Urinary bladder (tissue), 4 donors: ENCODE results near the gene RNU6-1. TPM values are rescaled to one million over a fixed set of nuclear protein-coding genes. Genes with fewer than 3 reads are reported as not detected.

Source experiments
- DNase-seq: peaks from one replicate; pipeline ENCODE4 v3.0.0-alpha.2; 2015; ENCODE audit errors: extremely low spot score
- H3K27ac ChIP-seq: one replicate; pipeline ENCODE4 v1.5.1; 2013; ENCODE audit warnings: low read depth, mild to moderate bottlenecking, moderate library complexity
- H3K36me3 ChIP-seq: one replicate; pipeline ENCODE4 v1.6.1; 2013; ENCODE audit warnings: mild to moderate bottlenecking, moderate library complexity; ENCODE audit not compliant: insufficient read depth
- H3K4me1 ChIP-seq: one replicate; pipeline ENCODE4 v1.6.1; 2013; ENCODE audit warnings: mild to moderate bottlenecking, moderate library complexity; ENCODE audit not compliant: insufficient read depth
- H3K4me3 ChIP-seq: one replicate; pipeline ENCODE4 v1.5.1; 2013; ENCODE audit warnings: low read depth, low read length
- WGBS: extraction: QIAGEN DNeasy Blood & Tissue Kit; methylation state at CpG from one replicate; pipeline ENCODE4 v1.1.7; 2013; 5-methylcytosine and 5-hydroxymethylcytosine counted together
- polyA plus RNA-seq: library from polyadenylated mRNA; stranded (reverse); fragments of 200-250 nt; gene quantifications from one replicate; pipeline ENCODE4 v1.2.3, GENCODE V29; 2013
- total RNA-seq: library from RNA; depleted of rRNA; stranded (reverse); fragments of >200 nt; gene quantifications from one replicate; pipeline ENCODE4 v1.2.3, GENCODE V29; 2014
- donor health status: healthy with polysubstance abuse.
- donor health status: healthy.

The RNU6-1 gene
- total and polyA plus RNA-seq, 2 donors, result not detected

- Histone ChIP-seq H3K4me1 (no peaks in the 10 kb centered on the region), H3K4me3 (no peak overlapping the region), H3K27ac (no peak overlapping the region), H3K36me3 (no peaks in the 10 kb centered on the region)
- WGBS, result 100% methylated on average over 1 of the region's 1 CpG
- DNase-seq, result no peak
Observed at GRCh38 chr15:67849538-67849937, 9.7 kb upstream of the RNU6-1 start.

GRCh38 chr15:67845974-67846373 lies 6.1 kb upstream of the RNU6-1 start:
- H3K27ac ChIP-seq, result no peak overlapping the region
- DNase-seq, result no peak
- H3K4me3 ChIP-seq, result no peak overlapping the region
- WGBS, result 88% methylated on average over 5 of the region's 5 CpGs
- no peaks in the 10 kb centered on the region for H3K4me1 ChIP-seq
- no peaks in the 10 kb centered on the region for H3K36me3 ChIP-seq

GRCh38 chr15:67843571-67844387 lies 3.9 kb upstream of the RNU6-1 start:
- 66% methylated on average over 7 of the region's 7 CpGs for WGBS
- Histone ChIP-seq H3K4me1 (no peaks in the 10 kb centered on the region), H3K36me3 (no peaks in the 10 kb centered on the region), H3K27ac (no peak overlapping the region), H3K4me3 (no peak overlapping the region)
- no peak for DNase-seq

- Histone ChIP-seq H3K27ac (no peak overlapping the region), H3K4me1 (no peaks in the 10 kb centered on the region), H3K4me3 (no peak overlapping the region), H3K36me3 (no peaks in the 10 kb centered on the region)
- DNase-seq, result no peak
- 86% methylated on average over 7 of the region's 7 CpGs for WGBS
Observed at GRCh38 chr15:67843092-67843501, 3.3 kb upstream of the RNU6-1 start.

- WGBS, result 33% methylated on average over 4 of the region's 4 CpGs
- Histone ChIP-seq H3K27ac (no peak overlapping the region), H3K36me3 (no peaks in the 10 kb centered on the region), H3K4me3 (peak overlapping the region; percentile 63), H3K4me1 (no peaks in the 10 kb centered on the region)
- DNase-seq, result no peak
Observed at GRCh38 chr15:67841513-67841762, 1.6 kb upstream of the RNU6-1 start.

GRCh38 chr15:67840749-67841512 lies 1.1 kb upstream of the RNU6-1 start:
- H3K4me1 ChIP-seq, result no peaks in the 10 kb centered on the region
- no peaks in the 10 kb centered on the region for H3K36me3 ChIP-seq
- DNase-seq, result peak; percentile 57
- H3K27ac ChIP-seq, result peak overlapping the region; percentile 91
- WGBS, result 7% methylated on average over 17 of the region's 17 CpGs
- peak overlapping the region; percentile 63 for H3K4me3 ChIP-seq

- H3K4me3 ChIP-seq, result peak overlapping the region; percentile 27
- H3K27ac ChIP-seq, result no peak overlapping the region
- no peak for DNase-seq
- no peaks in the 10 kb centered on the region for H3K4me1 ChIP-seq
- no peaks in the 10 kb centered on the region for H3K36me3 ChIP-seq
- WGBS, result 2% methylated on average over 12 of the region's 12 CpGs
Observed at GRCh38 chr15:67839499-67839928, 331 bp downstream of the RNU6-1 start.

- Histone ChIP-seq H3K4me3 (no peak overlapping the region), H3K4me1 (no peaks in the 10 kb centered on the region), H3K36me3 (no peaks in the 10 kb centered on the region), H3K27ac (no peak overlapping the region)
- WGBS, result 7% methylated on average over 25 of the region's 25 CpGs
- no peak for DNase-seq
Observed at GRCh38 chr15:67838789-67839332, 984 bp downstream of the RNU6-1 start.

- no peak for DNase-seq
Observed at GRCh38 chr15:67836955-67837354, 2.9 kb downstream of the RNU6-1 start.

GRCh38 chr15:67836477-67836876 lies 3.4 kb downstream of the RNU6-1 start:
- no peaks in the 10 kb centered on the region for H3K36me3 ChIP-seq
- no peak overlapping the region for H3K4me3 ChIP-seq
- DNase-seq, result no peak
- no peak overlapping the region for H3K27ac ChIP-seq
- H3K4me1 ChIP-seq, result no peaks in the 10 kb centered on the region
- 39% methylated on average over 8 of the region's 8 CpGs for WGBS

More at GRCh38 chr15:67836955-67837354, 2.9 kb downstream of the RNU6-1 start:
- Histone ChIP-seq H3K36me3 (no peaks in the 10 kb centered on the region), H3K27ac (no peak overlapping the region), H3K4me3 (no peak overlapping the region), H3K4me1 (no peaks in the 10 kb centered on the region)
- WGBS, result 80% methylated on average over 2 of the region's 2 CpGs

GRCh38 chr15:67836134-67836455 lies 3.8 kb downstream of the RNU6-1 start:
- Histone ChIP-seq H3K27ac (no peak overlapping the region), H3K36me3 (no peaks in the 10 kb centered on the region), H3K4me1 (no peaks in the 10 kb centered on the region), H3K4me3 (peak overlapping the region; percentile 33)
- DNase-seq, result no peak
- 7% methylated on average over 16 of the region's 16 CpGs for whole genome bisulfite sequencing

- no peak for DNase-seq
- Histone ChIP-seq H3K4me3 (peak overlapping the region; percentile 33), H3K27ac (no peak overlapping the region), H3K4me1 (no peaks in the 10 kb centered on the region), H3K36me3 (no peaks in the 10 kb centered on the region)
- 25% methylated on average over 59 of the region's 59 CpGs for WGBS
Observed at GRCh38 chr15:67835297-67836133, 4.3 kb downstream of the RNU6-1 start.

GRCh38 chr15:67834581-67835296 lies 5.1 kb downstream of the RNU6-1 start:
- WGBS, result 5% methylated on average over 59 of the region's 59 CpGs
- no peaks in the 10 kb centered on the region for H3K4me1 ChIP-seq

More at GRCh38 chr15:67834581-67835296, 5.1 kb downstream of the RNU6-1 start:
- Histone ChIP-seq H3K27ac (no peak overlapping the region), H3K36me3 (no peaks in the 10 kb centered on the region), H3K4me3 (peak overlapping the region; percentile 33)
- no peak for DNase-seq
